GM12892 (cell line): ENCODE data around the gene PRKAR1B.

Experiments
- POLR2A ChIP-seq: IDR thresholded peaks from 2 replicates; pipeline ENCODE4 v1.6.1; 2011; ENCODE audit warnings: low read depth, low read length, control low read depth
- POLR2AphosphoS5 ChIP-seq: IDR thresholded peaks from 2 replicates; pipeline ENCODE4 v1.6.1; 2011; ENCODE audit warnings: low read depth, low read length, control low read depth
- TAF1 ChIP-seq: IDR thresholded peaks from 2 replicates; pipeline ENCODE4 v1.6.1; 2011; ENCODE audit warnings: low read depth, mild to moderate bottlenecking, control low read depth, low read length, borderline replicate concordance

GRCh38 chr7:584122-584465 is 143.0 kb downstream of the PRKAR1B start:
- TF ChIP-seq POLR2A (no peak), TAF1 (no peak), POLR2AphosphoS5 (no peak)
